GM12865 (cell line): Measurements from ENCODE around the gene ZNF219.

Source experiments
- DNase-seq: peaks from one replicate; pipeline ENCODE4 v3.0.0; 2010; ENCODE audit warnings: low read depth
- H3K4me3 ChIP-seq: 2 replicates; pipeline ENCODE4 v1.5.1; 2011; ENCODE audit warnings: mild to moderate bottlenecking, low read depth, low read length, control low read depth
- TF ChIP-seq, protein P1 (sequence below): IDR thresholded peaks from 2 replicates; pipeline ENCODE4 v1.5.1; 2011; ENCODE audit warnings: low read length, control low read depth, low read depth, inconsistent platforms; ENCODE audit not compliant: insufficient read depth; ENCODE audit errors: missing control alignments

The ZNF219 gene

DNA sequence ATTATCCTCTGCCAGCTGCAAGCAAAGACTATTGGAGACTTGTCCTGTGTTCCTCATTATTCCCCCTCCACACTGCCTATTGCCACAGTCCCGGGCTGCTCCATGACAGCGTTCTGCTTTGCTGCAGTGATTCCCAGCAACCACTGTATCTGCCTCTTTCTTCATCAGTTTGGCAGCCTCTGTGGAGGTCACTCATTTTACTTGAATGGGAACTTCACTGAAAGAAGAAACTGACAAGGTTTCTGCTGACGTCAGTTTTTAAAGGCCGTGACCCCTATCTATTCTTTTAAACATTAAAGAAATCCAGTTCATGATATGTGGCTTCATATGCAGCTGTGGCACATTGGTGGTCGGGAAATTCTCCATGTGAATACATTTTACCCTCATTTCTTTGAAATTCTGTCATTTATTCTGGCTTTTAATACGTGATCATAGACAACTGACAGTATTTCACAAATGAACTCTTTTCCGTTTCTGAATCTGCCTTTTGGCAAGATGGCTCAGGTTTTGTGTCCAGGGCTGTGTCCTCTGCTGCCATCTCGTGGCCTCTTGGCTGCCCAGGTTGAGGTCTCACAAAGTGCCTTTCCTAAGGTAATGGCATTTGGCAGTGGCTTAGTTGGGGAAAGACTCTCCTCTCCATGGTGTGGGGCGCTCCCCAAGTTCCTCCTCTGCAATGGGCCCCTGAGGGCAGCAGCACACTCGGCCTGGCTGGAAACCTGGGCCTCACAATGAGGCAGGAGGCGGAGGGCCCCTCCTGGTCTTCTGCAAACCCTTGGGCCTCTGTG, 8.2 kb upstream of the ZNF219 start:
- TF ChIP-seq, protein P1, sequence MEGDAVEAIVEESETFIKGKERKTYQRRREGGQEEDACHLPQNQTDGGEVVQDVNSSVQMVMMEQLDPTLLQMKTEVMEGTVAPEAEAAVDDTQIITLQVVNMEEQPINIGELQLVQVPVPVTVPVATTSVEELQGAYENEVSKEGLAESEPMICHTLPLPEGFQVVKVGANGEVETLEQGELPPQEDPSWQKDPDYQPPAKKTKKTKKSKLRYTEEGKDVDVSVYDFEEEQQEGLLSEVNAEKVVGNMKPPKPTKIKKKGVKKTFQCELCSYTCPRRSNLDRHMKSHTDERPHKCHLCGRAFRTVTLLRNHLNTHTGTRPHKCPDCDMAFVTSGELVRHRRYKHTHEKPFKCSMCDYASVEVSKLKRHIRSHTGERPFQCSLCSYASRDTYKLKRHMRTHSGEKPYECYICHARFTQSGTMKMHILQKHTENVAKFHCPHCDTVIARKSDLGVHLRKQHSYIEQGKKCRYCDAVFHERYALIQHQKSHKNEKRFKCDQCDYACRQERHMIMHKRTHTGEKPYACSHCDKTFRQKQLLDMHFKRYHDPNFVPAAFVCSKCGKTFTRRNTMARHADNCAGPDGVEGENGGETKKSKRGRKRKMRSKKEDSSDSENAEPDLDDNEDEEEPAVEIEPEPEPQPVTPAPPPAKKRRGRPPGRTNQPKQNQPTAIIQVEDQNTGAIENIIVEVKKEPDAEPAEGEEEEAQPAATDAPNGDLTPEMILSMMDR, result peak; percentile 93
- H3K4me3 ChIP-seq, result no peak overlapping the region
- peak; percentile 85 for DNase-seq

DNA sequence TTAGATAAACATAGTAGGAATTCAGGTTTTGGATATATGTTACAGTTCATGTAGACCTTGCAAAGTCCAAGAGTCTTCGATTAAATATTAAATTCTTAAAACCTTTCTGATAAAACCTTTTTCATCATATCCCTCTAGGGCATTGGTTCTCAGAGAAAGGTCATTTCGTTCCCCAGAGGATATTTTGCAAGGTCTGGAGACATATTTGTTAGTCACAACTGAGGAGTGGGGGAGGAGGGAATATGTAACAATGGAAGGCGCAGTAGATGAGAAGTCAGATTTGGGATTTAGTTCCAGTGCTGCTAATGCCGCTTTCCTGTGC, 7.7 kb upstream of the ZNF219 start:
- TF ChIP-seq, protein P1, result no peak
- no peak for DNase-seq
- no peak overlapping the region for H3K4me3 ChIP-seq

DNA sequence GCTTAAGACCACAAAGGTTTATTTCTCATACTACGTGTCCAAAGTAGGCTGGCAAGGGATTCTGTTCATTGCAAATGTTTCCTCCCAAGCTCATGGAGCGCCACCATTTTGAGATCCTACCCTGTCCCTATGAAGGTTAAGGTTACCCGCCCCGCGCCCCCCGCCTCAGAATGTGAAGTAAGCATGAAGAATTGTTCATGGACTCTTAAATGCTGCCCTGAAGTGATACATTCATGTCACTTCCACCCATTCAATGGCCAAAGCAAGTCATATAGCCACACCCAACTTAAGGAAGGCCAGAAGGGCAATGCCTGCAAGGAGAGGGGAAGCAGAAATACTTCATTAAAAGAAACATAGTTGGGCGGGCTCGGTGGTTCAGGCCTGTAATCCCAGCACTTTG, 6.6 kb upstream of the ZNF219 start:
- H3K4me3 ChIP-seq, result no peak overlapping the region
- DNase-seq, result no peak
- TF ChIP-seq, protein P1, result no peak

DNA sequence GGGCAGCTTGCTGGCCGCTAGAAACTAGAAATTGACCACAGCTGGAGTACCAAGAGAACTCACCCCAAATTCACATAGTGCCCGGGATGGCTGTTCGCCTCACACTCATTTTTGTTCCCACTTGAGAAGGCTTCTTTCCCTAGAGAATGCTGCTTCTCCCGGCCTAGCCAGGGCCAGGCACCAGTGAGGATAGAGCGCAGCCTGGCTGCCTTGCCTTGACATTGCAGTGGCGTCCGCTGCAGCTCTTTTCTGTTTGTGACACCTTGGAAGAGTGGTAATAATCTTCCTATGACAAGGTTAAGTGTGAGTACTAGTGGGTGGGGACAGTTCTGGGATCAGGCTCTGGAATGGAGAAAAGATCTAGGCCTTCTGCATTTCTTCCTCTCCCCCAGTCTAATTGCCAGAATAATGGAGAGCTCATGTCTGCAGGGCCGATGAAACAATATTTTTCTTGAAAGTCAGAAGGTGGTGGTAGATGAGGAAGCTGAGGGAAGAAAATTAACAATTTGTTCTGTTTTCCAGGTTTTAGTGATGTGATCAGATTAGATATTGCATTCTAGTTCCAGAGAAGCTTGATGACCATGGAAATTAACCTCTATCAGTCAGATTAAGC, 6.1 kb upstream of the ZNF219 start:
- H3K4me3 ChIP-seq, result peak overlapping the region; percentile 74
- DNase-seq, result peak; percentile 77
- TF ChIP-seq, protein P1, result peak; percentile 89

DNA sequence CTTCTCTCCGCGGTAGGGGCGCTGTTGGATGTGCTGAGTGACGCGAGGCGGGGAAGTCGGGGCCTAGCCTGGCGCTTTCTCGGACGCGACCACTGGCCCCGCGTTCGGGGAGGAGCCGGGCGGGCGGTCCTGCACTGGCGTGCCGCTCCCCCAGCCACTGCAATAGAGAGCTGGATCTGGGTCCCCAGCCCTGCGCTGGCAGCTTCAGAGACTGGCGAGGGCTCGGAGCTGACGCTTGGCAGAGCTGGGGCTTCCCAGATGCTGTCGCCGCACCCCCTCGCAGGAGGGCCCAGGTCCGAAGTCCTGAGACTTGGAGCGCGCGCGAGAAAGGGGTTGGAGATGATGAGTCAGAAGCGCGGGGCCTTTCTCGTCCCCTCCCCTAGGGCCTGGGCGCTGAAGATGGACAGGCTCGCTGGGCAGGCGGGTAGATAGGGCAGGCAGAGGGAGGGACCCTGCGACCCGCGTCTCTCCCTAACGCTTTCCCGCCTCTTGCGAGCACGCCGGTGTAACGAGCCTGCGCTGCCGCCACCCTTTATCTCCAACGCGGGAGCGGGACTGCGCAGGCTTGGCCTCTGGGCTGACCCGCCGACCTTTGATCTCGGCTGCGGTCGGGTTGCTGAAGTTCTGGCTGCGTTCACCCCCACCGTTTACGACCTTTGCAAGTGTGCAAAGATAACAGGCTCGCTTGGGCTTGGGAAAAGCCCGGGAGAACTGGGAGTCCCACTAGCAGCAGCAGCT, 5.4 kb upstream of the ZNF219 start:
- peak overlapping the region; percentile 74 for H3K4me3 ChIP-seq
- TF ChIP-seq, protein P1, result peak; percentile 75
- DNase-seq, result peak; percentile 97

DNA sequence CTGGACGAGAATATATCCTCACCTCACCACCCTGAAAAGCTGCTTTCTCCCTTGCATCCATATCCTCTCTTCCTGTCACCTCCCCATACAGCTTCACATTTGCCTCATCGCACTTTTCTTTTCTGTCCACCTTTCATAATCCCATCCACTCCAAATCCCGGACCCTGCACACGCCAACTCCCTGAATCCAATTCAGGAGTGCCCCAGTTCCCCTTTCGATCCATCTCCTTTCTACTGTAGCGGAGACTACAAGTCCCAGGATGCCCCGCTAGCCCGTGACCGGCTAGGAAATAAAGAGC, 4.9 kb upstream of the ZNF219 start:
- H3K4me3 ChIP-seq, result peak overlapping the region; percentile 74
- TF ChIP-seq, protein P1, result no peak
- no peak for DNase-seq
